ENCODE data around the gene SSTR1. TPM values are rescaled to one million over a fixed set of nuclear protein-coding genes. Genes with fewer than 3 reads are reported as not detected.

Gene SSTR1
- total and polyA plus RNA-seq, 2 of the 13 experiments (the other 11 are each of a cell fraction or from before 2014, with no cell fraction given) = 0.04 TPM

- no peak for FAIRE-seq
- in situ Hi-C loops (cut with HindIII; ENCODE audit: extremely low pct_ligation_motif_present, low pct_unique_long_range_greater_than_20kb) = no loop called here
- CTCF ChIA-PET (ENCODE audit: low intra/inter-chr PET ratio, low total read pairs) = no interaction called here
- TF ChIP-seq ZNF646 (CRISPR knock-in tag; IDR thresholded peaks at IDR 0.05) = no peak
- no peak for TF ChIP-seq ZNF484 (CRISPR knock-in tag; IDR thresholded peaks at IDR 0.05; ENCODE audit: borderline replicate concordance, low read depth)
- TF ChIP-seq ZKSCAN5 (CRISPR knock-in tag; IDR thresholded peaks at IDR 0.05) = no peak
- TF ChIP-seq ZNF136 (CRISPR knock-in tag; IDR thresholded peaks at IDR 0.05; ENCODE audit: low read depth) = no peak
- no peak for TF ChIP-seq ZKSCAN8 (CRISPR knock-in tag; IDR thresholded peaks at IDR 0.05; ENCODE audit: borderline replicate concordance)
- TF ChIP-seq NFRKB (IDR thresholded peaks at IDR 0.05) = no peak
- no peak for TF ChIP-seq RFXAP (CRISPR knock-in tag; IDR thresholded peaks at IDR 0.05; ENCODE audit: borderline replicate concordance)
- TF ChIP-seq GATAD1 (CRISPR knock-in tag; IDR thresholded peaks at IDR 0.05) = no peak
- no peak for TF ChIP-seq ZGPAT (CRISPR knock-in tag; IDR thresholded peaks at IDR 0.05)
- no peak for TF ChIP-seq GLMP (CRISPR knock-in tag; IDR thresholded peaks at IDR 0.05; ENCODE audit: borderline replicate concordance)
- no peak for TF ChIP-seq NCOR1 (IDR thresholded peaks at IDR 0.05; ENCODE audit: borderline replicate concordance, low read length)
- TF ChIP-seq ZBTB25 (CRISPR knock-in tag; IDR thresholded peaks at IDR 0.05) = no peak
- no peak for TF ChIP-seq PAX8 (CRISPR knock-in tag; IDR thresholded peaks at IDR 0.05; ENCODE audit: borderline replicate concordance)
- no peak for TF ChIP-seq KLF16 (CRISPR knock-in tag; IDR thresholded peaks at IDR 0.05)
Measured at GRCh38 chr14:38255673-38256532, 48.2 kb downstream of the SSTR1 start, which contains the start of gene CLEC14A. CLEC14A (minus strand) TSS chr14:38256093; CDS start chr14:38256022, 71 bp downstream.

More at GRCh38 chr14:38255673-38256532, 48.2 kb downstream of the SSTR1 start, which contains the start of gene CLEC14A:
- no peaks in the 10 kb centered on the region for H3K27me3 ChIP-seq (ENCODE audit: control insufficient read depth in 1 of 2, insufficient read depth in 2 of 2, low read length in 2 of 2)
- ATAC-seq = peak; percentile 52
- no peaks in the 10 kb centered on the region for H4K20me1 ChIP-seq (ENCODE audit: insufficient read depth, low read length)
- POLR2A ChIA-PET = no interaction called here
- WGBS (ENCODE audit: low lambda C conversion rate) = 76% methylated on average over 60 of the region's 68 CpGs
- no peaks in the 10 kb centered on the region for H3K4me1 ChIP-seq (ENCODE audit: insufficient read depth, low read length)
- H3K79me2 ChIP-seq (ENCODE audit: insufficient read depth, low read length) = no peaks in the 10 kb centered on the region
- no peak within 1 kb of the TSS for H3K27ac ChIP-seq (ENCODE audit: extremely low read length, insufficient read depth, low read length)
- H3K9ac ChIP-seq (ENCODE audit: insufficient read depth, low read depth, low read length) = no peak within 1 kb of the TSS
- no peak for DNase-seq (ENCODE audit: low spot score)
- H3K4me3 ChIP-seq (replicated peaks in 1 of 3; ENCODE audit: insufficient read depth in 1 of 3, low read depth in 2 of 3, low read length in 3 of 3) = no peak within 1 kb of the TSS
- no peaks in the 10 kb centered on the region for H3K36me3 ChIP-seq (replicated peaks in 1 of 2; ENCODE audit: control insufficient read depth in 1 of 2, insufficient read depth in 2 of 2, low read length in 2 of 2)
- intact Hi-C loops (cut with micrococcal nuclease; ENCODE audit: unreplicated experiment) = no loop called here
- no TSS peak for BruUV-seq (replicated peaks)
- H3K4me2 ChIP-seq (ENCODE audit: low read depth, low read length) = no peak within 1 kb of the TSS
- H2AFZ ChIP-seq (ENCODE audit: low read length) = no peak within 1 kb of the TSS
- H3K9me3 ChIP-seq (ENCODE audit: low read length) = no peaks in the 10 kb centered on the region

All from HepG2 (cell line).